ENCODE measurements around the gene MAP2K3. TPM values are rescaled to one million over a fixed set of nuclear protein-coding genes. Genes with fewer than 3 reads are reported as not detected.

Gene MAP2K3
- total and polyA plus RNA-seq, 2 of the 8 experiments (the other 6 are each of a cell fraction or from before 2014, with no cell fraction given), result 16.9 to 33.5 TPM

DNA sequence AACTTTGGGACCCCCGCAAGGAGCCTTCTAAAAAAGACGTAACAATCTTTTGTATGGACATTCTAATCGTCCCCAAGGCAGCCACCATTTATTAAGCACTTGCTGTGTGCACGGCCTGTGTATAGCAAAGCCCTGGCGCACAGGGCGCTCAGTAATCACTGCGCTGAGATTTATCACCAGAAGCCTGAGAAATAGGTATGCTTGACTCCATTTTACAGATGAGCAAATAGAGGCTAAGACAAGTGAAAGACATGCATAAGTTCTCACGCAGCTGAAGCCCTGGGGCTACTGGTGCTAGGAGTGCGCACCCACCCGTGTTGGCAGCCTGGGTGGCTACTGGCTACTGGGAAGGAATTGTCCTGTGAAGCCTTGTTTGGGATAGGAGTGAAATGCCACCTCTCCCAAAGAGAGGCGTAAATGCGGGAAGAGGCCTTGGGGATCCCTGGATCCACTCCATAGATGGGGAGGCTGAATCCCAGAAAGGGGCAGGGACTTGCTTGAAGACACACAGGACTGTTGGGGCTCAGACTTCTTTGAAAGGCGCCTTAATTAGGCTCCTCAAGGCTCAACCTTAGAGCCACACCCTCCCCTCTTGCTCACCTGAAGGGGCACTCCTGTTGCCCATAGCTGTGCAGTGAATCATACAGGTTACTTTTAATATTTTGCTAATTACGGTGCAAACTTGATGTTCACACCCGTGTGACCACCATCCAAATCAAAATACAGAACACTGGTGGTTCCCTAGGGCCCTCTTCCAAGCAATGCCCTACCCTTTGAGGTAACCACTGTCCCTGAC, 30.7 kb upstream of the MAP2K3 start:
- Histone ChIP-seq H2BK5ac (ENCODE audit: low read depth, low read length) (no peak overlapping the region), H3K4me1 (replicated peaks in 1 of 4; ENCODE audit: control insufficient read depth in 3 of 4, insufficient read depth in 4 of 4, low read length in 3 of 4) (peaks cover 0 to 13% (median 4%) of the 10 kb centered on the region in 4 experiments; a peak in 5 of 7 replicates), H2AK5ac (ENCODE audit: low read depth, low read length) (no peak overlapping the region), H3K56ac (replicated peaks; ENCODE audit: insufficient read length, low read depth, low read length) (peak overlapping the region; percentile 32), H3K18ac (ENCODE audit: extremely low read depth, low read length) (peak overlapping the region; percentile 48; the same call in 1 of the 2 replicates), H3K4me2 (ENCODE audit: insufficient read depth in 1 of 2, low read depth in 2 of 2, low read length in 2 of 2) (peak overlapping the region; percentile 73 to 75), H2BK20ac (ENCODE audit: low read length) (no peak overlapping the region), H3K9ac (replicated peaks in 1 of 4; ENCODE audit: extremely low read depth in 1 of 4, low read depth in 3 of 4, low read length in 3 of 4) (peak overlapping the region in 1 of 4 experiments; percentile 70; a peak in 1 of 7 replicates), H3K27me3 (replicated peaks in 1 of 4; ENCODE audit: control insufficient read depth in 3 of 4, extremely low read depth in 1 of 4, insufficient read depth in 3 of 4, low read length in 3 of 4) (peaks cover 0 to 6% (median 4%) of the 10 kb centered on the region in 4 experiments; a peak in 2 of 7 replicates), H2BK12ac (ENCODE audit: low read depth, low read length) (peak overlapping the region; percentile 43; the same call in 1 of the 2 replicates), H4K91ac (replicated peaks; ENCODE audit: insufficient read length, low read length) (no peak overlapping the region), H3K9me3 (ENCODE audit: insufficient read depth in 2 of 2, low read depth in 1 of 2, low read length in 1 of 2) (no peaks in the 10 kb centered on the region), H2BK120ac (replicated peaks; ENCODE audit: low read depth, low read length) (no peak overlapping the region), H4K20me1 (replicated peaks in 1 of 2; ENCODE audit: control insufficient read depth in 1 of 2, insufficient read depth in 2 of 2, low read length in 2 of 2) (peaks cover 0 to 4% of the 10 kb centered on the region in 2 experiments), H3K23me2 (ENCODE audit: low read depth, low read length) (peaks cover 6% of the 10 kb centered on the region; the same call in 1 of the 2 replicates), H2AFZ (ENCODE audit: low read length) (peak overlapping the region; percentile 47; the same call in 1 of the 2 replicates), H3K14ac (ENCODE audit: insufficient read length) (no peak overlapping the region), H3K4ac (replicated peaks; ENCODE audit: insufficient read length, low read depth, low read length) (no peak overlapping the region), H3K4me3 (ENCODE audit: extremely low read depth in 1 of 4, insufficient read depth in 2 of 4, low read depth in 3 of 4, low read length in 4 of 4) (peak overlapping the region; percentile 47 to 67 (median 60)), H2BK15ac (ENCODE audit: low read length) (peak overlapping the region; percentile 97; the same call in 1 of the 2 replicates), H3K23ac (ENCODE audit: insufficient read length) (no peak overlapping the region), H3K27ac (ENCODE audit: low read depth, low read length) (no peak overlapping the region), H4K8ac (ENCODE audit: extremely low read depth, insufficient read depth, low read length) (peak overlapping the region; percentile 86; the same call in 1 of the 2 replicates), H4K5ac (ENCODE audit: insufficient read length, low read depth, low read length) (no peak overlapping the region), H3K79me1 (ENCODE audit: low read depth, low read length) (no peaks in the 10 kb centered on the region), H3K79me2 (ENCODE audit: control insufficient read depth in 1 of 2, insufficient read depth in 2 of 2, low read length in 2 of 2) (no peaks in the 10 kb centered on the region), H3K36me3 (ENCODE audit: control insufficient read depth in 2 of 4, insufficient read depth in 4 of 4, low read length in 3 of 4) (no peaks in the 10 kb centered on the region)
- DNase-seq (ENCODE audit: low read depth in 1 of 2, low spot score in 2 of 2), result no peak
- POLR2A ChIA-PET (ENCODE audit: partially characterized antibody), result interaction anchor here (0.7 to 1.0 kb wide), 2 partner anchors 8 to 39 kb away, joined by 3 read pairs; partner anchors contain the start of gene TMEM11
- FAIRE-seq, result no peak
- WGBS, 2 experiments (ENCODE audit: extremely low coverage in 1 of 2, insufficient coverage in 1 of 2, insufficient read length in 1 of 2, insufficient replicate concordance in 2 of 2, low coverage in 1 of 2, low lambda C conversion rate in 2 of 2, missing lambda C conversion rate in 1 of 2), result 51% methylated on average over 15 of the region's 15 CpGs; no CpG with 5 or more reads in 1 of the 2 experiments
- CTCF ChIA-PET (ENCODE audit: partially characterized antibody), result interaction anchor here (1.5 kb wide), 1 partner anchor 15 kb away, joined by 6 read pairs; no protein-coding TSS in a partner anchor
- TF ChIP-seq CREB1 (IDR thresholded peaks at IDR 0.05) (no peak), KDM5A (IDR thresholded peaks at IDR 0.05; ENCODE audit: low read length) (no peak), CHD1 (IDR thresholded peaks at IDR 0.05; ENCODE audit: low read depth, low read length) (no peak), TEAD4 (IDR thresholded peaks at IDR 0.05; ENCODE audit: low read depth, low read length) (no peak), RXRA (IDR thresholded peaks at IDR 0.05; ENCODE audit: insufficient read depth, low read depth, low read length) (no peak), SP4 (IDR thresholded peaks at IDR 0.05; ENCODE audit: low read length) (no peak), CEBPB (IDR thresholded peaks at IDR 0.05; ENCODE audit: low read depth, low read length) (no peak), YY1 (IDR thresholded peaks at IDR 0.05; ENCODE audit: low read depth, low read length) (no peak), EZH2 (IDR thresholded peaks at IDR 0.05; ENCODE audit: low read depth, low read length, severe bottlenecking) (no peak), ASH2L (IDR thresholded peaks at IDR 0.05; ENCODE audit: low read length) (peak; percentile 62), JUN (IDR thresholded peaks at IDR 0.05; ENCODE audit: low read depth, low read length) (no peak)
- TF ChIP-seq, protein P1, sequence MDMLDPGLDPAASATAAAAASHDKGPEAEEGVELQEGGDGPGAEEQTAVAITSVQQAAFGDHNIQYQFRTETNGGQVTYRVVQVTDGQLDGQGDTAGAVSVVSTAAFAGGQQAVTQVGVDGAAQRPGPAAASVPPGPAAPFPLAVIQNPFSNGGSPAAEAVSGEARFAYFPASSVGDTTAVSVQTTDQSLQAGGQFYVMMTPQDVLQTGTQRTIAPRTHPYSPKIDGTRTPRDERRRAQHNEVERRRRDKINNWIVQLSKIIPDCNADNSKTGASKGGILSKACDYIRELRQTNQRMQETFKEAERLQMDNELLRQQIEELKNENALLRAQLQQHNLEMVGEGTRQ (IDR thresholded peaks at IDR 0.05; ENCODE audit: low read length), result no peak
